Spleen (tissue), 11 donors: ENCODE results near the gene CELF6. TPM values are rescaled to one million over a fixed set of nuclear protein-coding genes. Genes with fewer than 3 reads are reported as not detected.
A peak's percentile ranks its signal among the peaks of the same experiment; 100 is the strongest.

Source experiments
- DNase-seq: peaks from one replicate; pipeline ENCODE4 v3.0.0-alpha.2; 2020
- H3K27ac ChIP-seq, 8 donors: fragments of 200-600 bp; sonication (generic) in 7 of 8; 1 replicate in 4 of 8; 2 replicates in 4 of 8; pipeline versions ENCODE4 v1.5.0 to v1.8.0; 2016 to 2021; ENCODE audit warnings: inconsistent platforms in 4 of 8, mild to moderate bottlenecking in 4 of 8, moderate library complexity in 1 of 8
- H3K27me3 ChIP-seq, 7 donors: fragments of 200-600 bp; sonication (generic) in 6 of 7; replicated peaks in 1 of 7; 1 replicate in 4 of 7; 2 replicates in 3 of 7; pipeline versions ENCODE4 v1.5.0 to v1.8.0; 2016 to 2021; ENCODE audit warnings: inconsistent platforms in 3 of 7, mild to moderate bottlenecking in 1 of 7
- H3K36me3 ChIP-seq, 6 donors: fragments of 200-600 bp; sonication (generic) in 5 of 6; 1 replicate in 4 of 6; 2 replicates in 2 of 6; pipeline versions ENCODE4 v1.5.0 to v1.8.0; 2016 to 2021; ENCODE audit warnings: inconsistent platforms in 2 of 6
- H3K4me1 ChIP-seq, 6 donors: fragments of 200-600 bp; sonication (generic) in 5 of 6; 1 replicate in 3 of 6; 2 replicates in 3 of 6; pipeline versions ENCODE4 v1.5.0 to v1.8.0; 2016 to 2021; ENCODE audit warnings: inconsistent platforms in 3 of 6
- H3K4me3 ChIP-seq, 8 donors: fragments of 200-600 bp; sonication (generic) in 7 of 8; 1 replicate in 4 of 8; 2 replicates in 4 of 8; pipeline versions ENCODE4 v1.5.0 to v1.8.0; 2016 to 2021; ENCODE audit warnings: inconsistent platforms in 4 of 8, mild to moderate bottlenecking in 4 of 8, moderate library complexity in 2 of 8
- H3K9me3 ChIP-seq, 8 donors: fragments of 200-600 bp; sonication (generic) in 7 of 8; 1 replicate in 4 of 8; 2 replicates in 4 of 8; pipeline versions ENCODE4 v1.5.0 to v1.8.0; 2016 to 2021; ENCODE audit warnings: inconsistent platforms in 4 of 8
- CTCF ChIP-seq, 11 experiments: fragments of 200-600 bp in 7 of 11; fragments of 450-650 bp in 4 of 11; sonication (generic) in 4 of 11; IDR thresholded peaks in 8 of 11; conservative IDR thresholded peaks in 3 of 11; 1 replicate in 7 of 11; 2 replicates in 4 of 11; pipeline versions ENCODE4 v1.4.0 to v1.8.0; 2016 to 2021; ENCODE audit warnings: antibody characterized with exemption in 11 of 11, inconsistent platforms in 4 of 11, mild to moderate bottlenecking in 1 of 11
- POLR2A ChIP-seq, 3 donors: fragments of 450-650 bp; IDR thresholded peaks; one replicate each; pipeline ENCODE4 v1.5.1; 2017; ENCODE audit warnings: antibody characterized with exemption in 3 of 3, mild to moderate bottlenecking in 1 of 3
- POLR2AphosphoS5 ChIP-seq, 3 donors: sonication (generic); formaldehyde crosslinking; IDR thresholded peaks; one replicate each; pipeline ENCODE4 v1.5.1; 2017; ENCODE audit warnings: antibody characterized with exemption in 3 of 3
- WGBS, 5 donors: extraction: QIAGEN DNeasy Blood & Tissue Kit in 3 of 5; methylation state at CpG; one replicate each; pipeline versions ENCODE4 v1.1.5 to v1.1.7; 2013 to 2018; 5-methylcytosine and 5-hydroxymethylcytosine counted together
- intact Hi-C: fragments of 100-400 bp; cut with DNase I; formaldehyde crosslinking; loops from one replicate; pipeline ENCODE4 v1.15.0; 2023; ENCODE audit warnings: low total_unique reads
- polyA plus RNA-seq, 3 donors: library from polyadenylated mRNA; stranded (reverse); fragments of 200-250 nt; gene quantifications; one replicate each; pipeline ENCODE4 v1.2.1, GENCODE V29; 2013
- total RNA-seq, 7 donors: library from RNA; depleted of rRNA in 3 of 7; stranded (reverse); fragments of >200 nt in 3 of 7; fragmentation: NEBNext Ultra II Directional in 4 of 7; extraction: Animal tissue kit (Norgen Biotek cat#: 25700) in 4 of 7; gene quantifications; one replicate each; pipeline versions ENCODE4 v1.1.0 to v1.2.1, GENCODE V29; 2016 to 2021
- donor health status: healthy with polysubstance abuse.
- donor health status: DM: no; HTN: no; CAD: no; lungs with moderate emphysema.
- donor health status: DM: no; HTN: no; CAD: no.
- donor health status: Bipolar disorder and iron deficiency.
- donor health status: healthy.
- donor health status: DM: no; HTN: no; CAD: no.
- donor health status: DM: yes; HTN: yes; CAD: no.

Gene CELF6
- total and polyA plus RNA-seq, 10 donors = 1.7 to 9.2 (median 3.8) TPM

- peak in 8 of 11 experiments; percentile 21 to 60 (median 36) for TF ChIP-seq CTCF (IDR thresholded peaks at IDR 0.05 in 8 of 11, conservative IDR thresholded peaks at IDR 0.05 in 3 of 11)
- peak in 1 of 3 donors; percentile 10 for TF ChIP-seq POLR2AphosphoS5 (IDR thresholded peaks at IDR 0.05)
- no peak for TF ChIP-seq POLR2A (IDR thresholded peaks at IDR 0.05)
- Histone ChIP-seq H3K4me1 (peaks cover 0 to 17% (median 7%) of the 10 kb centered on the region in 6 donors), H3K9me3 (no peaks in the 10 kb centered on the region), H3K27ac (no peak overlapping the region), H3K27me3 (no peaks in the 10 kb centered on the region), H3K4me3 (no peak overlapping the region), H3K36me3 (peaks cover 2 to 87% (median 46%) of the 10 kb centered on the region in 6 donors)
- no peak for DNase-seq
- 70 to 76% (median 72%) methylated on average over 10 to 11 of the region's 11 CpGs for WGBS, 5 donors
- intact Hi-C loops = no loop called here
Observed at GRCh38 chr15:72342385-72342784, 22.4 kb upstream of the CELF6 start.

- Histone ChIP-seq H3K4me1 (peaks cover 0 to 17% (median 7%) of the 10 kb centered on the region in 6 donors), H3K27me3 (no peaks in the 10 kb centered on the region), H3K9me3 (no peaks in the 10 kb centered on the region), H3K4me3 (no peak overlapping the region), H3K36me3 (peaks cover 2 to 87% (median 35%) of the 10 kb centered on the region in 6 donors), H3K27ac (no peak overlapping the region)
- intact Hi-C loops = no loop called here
- 81 to 93% (median 89%) methylated on average over 6 of the region's 6 CpGs for WGBS, 5 donors
- DNase-seq = no peak
- no peak for TF ChIP-seq CTCF (IDR thresholded peaks at IDR 0.05 in 8 of 11, conservative IDR thresholded peaks at IDR 0.05 in 3 of 11)
- TF ChIP-seq POLR2A (IDR thresholded peaks at IDR 0.05) = no peak
- TF ChIP-seq POLR2AphosphoS5 (IDR thresholded peaks at IDR 0.05) = no peak
Observed at GRCh38 chr15:72341361-72341760, 21.4 kb upstream of the CELF6 start.

GRCh38 chr15:72340366-72340765 lies 20.4 kb upstream of the CELF6 start:
- Histone ChIP-seq H3K4me1 (peaks cover 0 to 17% (median 7%) of the 10 kb centered on the region in 6 donors), H3K9me3 (no peaks in the 10 kb centered on the region), H3K27ac (peak overlapping the region in 2 of 8 donors; percentile 31 to 51), H3K36me3 (peaks cover 1 to 83% (median 25%) of the 10 kb centered on the region in 6 donors), H3K4me3 (no peak overlapping the region), H3K27me3 (no peaks in the 10 kb centered on the region)
- intact Hi-C loops = no loop called here
- DNase-seq = no peak
- TF ChIP-seq CTCF (IDR thresholded peaks at IDR 0.05 in 8 of 11, conservative IDR thresholded peaks at IDR 0.05 in 3 of 11) = no peak
- TF ChIP-seq POLR2AphosphoS5 (IDR thresholded peaks at IDR 0.05) = no peak
- TF ChIP-seq POLR2A (IDR thresholded peaks at IDR 0.05) = no peak
- WGBS, 5 donors = 90 to 100% (median 96%) methylated on average over 1 of the region's 1 CpG

- H3K27ac ChIP-seq = peak overlapping the region in 3 of 8 donors; percentile 31 to 69 (median 51)
- peaks cover 0 to 17% (median 7%) of the 10 kb centered on the region in 6 donors for H3K4me1 ChIP-seq
- DNase-seq = no peak
- 32 to 64% (median 48%) methylated on average over 3 of the region's 3 CpGs for WGBS, 5 donors
- no peak overlapping the region for H3K4me3 ChIP-seq
- intact Hi-C loops = no loop called here
- no peaks in the 10 kb centered on the region for H3K27me3 ChIP-seq
- peaks cover 0 to 82% (median 19%) of the 10 kb centered on the region in 6 donors for H3K36me3 ChIP-seq
- H3K9me3 ChIP-seq = peaks cover 0 to 5% (median 0%) of the 10 kb centered on the region in 8 donors
- TF ChIP-seq POLR2A (IDR thresholded peaks at IDR 0.05) (no peak), POLR2AphosphoS5 (IDR thresholded peaks at IDR 0.05) (no peak), CTCF (IDR thresholded peaks at IDR 0.05 in 8 of 11, conservative IDR thresholded peaks at IDR 0.05 in 3 of 11) (no peak)
Observed at GRCh38 chr15:72339777-72340177, 19.8 kb upstream of the CELF6 start.
